ENCODE data around the gene CTNNA2.
"Not testable (repeated sequence)": the region's sequence is repeated elsewhere in the genome, so short reads cannot be mapped to it uniquely, and the experiment has no call there.

CTNNA2 gene

DNA sequence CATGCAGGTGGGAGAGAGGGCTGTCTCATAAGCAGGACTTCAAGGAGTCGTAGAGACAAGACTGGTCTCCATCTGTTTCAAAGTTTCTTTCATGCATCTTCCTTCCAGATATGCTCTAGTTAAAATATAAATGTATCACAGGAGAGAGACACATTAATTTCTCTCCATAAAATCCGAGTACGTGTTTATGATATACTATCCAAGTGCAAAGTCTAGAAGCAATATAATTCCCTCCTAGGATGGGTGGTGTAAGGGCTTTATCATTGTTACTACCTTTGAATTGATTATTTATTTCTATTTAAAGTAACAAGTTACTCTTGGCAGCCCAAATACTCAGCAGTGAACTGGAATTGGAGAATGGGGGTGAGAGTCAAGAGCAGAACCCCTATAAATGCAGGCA is 619.4 kb downstream of the CTNNA2 start:
- no peak for DNase-seq (ENCODE audit: extremely low read depth in 1 of 2, low read depth in 1 of 2)

- no peak for DNase-seq (ENCODE audit: extremely low read depth in 1 of 2, low read depth in 1 of 2)
Observed at GRCh38 chr2:80135001-80135400, 622.1 kb downstream of the CTNNA2 start.

DNA sequence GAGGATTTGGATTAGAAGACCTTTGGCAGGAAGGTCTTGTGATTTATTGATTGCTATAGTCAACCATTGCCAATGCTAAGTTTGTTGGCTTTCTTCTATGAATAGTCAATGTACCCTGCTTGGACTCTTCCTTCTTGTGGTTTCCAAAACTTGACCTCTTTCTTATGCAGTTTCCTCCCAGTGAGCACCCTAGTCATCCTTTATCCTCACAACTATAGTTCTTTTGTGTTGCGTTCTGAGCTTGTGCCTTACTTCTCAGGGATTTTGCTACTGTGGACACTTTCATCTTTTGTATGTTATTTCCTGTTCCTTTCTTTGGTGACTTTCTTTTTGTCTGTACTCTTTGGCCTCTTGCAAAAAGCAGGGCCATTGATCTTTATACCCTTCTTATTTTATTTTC is 623.5 kb downstream of the CTNNA2 start:
- DNase-seq (ENCODE audit: extremely low read depth in 1 of 2, low read depth in 1 of 2): no peak

DNA sequence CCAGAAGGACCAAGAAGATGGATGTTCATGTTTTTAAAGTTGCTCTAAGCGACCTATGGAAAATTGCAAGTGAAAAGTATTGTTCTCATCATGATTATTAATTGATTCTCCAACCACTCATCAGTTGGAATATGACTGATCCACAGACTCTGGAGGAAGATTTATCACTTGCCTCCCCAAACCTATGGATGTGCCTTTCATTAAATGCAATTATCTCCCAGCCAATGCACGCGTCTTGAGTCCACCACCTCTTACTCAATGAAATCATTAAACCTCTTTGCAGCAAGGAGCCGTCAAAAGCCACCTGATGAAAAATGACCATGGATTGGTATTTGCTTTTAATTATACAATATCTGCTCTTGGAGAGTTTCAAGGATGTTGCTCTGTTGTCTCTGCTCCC is 626.1 kb downstream of the CTNNA2 start:
- no peak for DNase-seq (ENCODE audit: extremely low read depth in 1 of 2, low read depth in 1 of 2)

DNA sequence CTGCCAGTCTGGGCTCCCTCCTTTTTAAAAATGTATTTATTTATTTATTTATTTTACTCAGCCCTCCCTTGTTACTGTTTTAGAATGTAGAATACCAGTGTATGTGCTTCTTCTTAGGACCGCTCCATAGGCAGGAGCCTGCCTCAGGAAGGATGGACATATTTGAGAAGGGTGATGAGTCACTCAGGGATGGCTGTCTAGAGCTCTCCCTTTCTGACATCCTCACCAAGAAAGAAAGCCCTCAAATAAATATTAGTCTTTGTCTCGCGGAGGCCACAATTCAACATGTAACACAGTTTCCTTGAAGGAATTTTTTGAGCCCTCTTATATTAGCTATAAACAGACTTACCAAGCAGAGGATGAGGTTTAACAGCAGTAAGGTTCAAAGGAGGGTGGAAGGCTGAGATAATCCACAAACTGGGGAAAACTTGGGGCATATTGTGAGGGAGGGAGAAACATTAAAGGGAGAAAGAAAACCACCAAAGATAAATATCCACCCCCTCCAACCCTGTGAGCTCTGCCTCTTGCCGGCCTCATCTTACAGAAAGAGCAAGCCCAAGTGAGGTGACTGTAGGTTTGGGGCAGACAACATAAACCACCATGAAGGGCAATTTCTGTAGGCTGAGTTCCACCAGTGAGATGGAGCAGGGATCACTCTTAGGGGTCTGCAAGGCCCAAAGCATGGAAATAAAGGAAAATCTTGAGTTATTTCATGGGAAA is 628.3 kb downstream of the CTNNA2 start:
- no peak for DNase-seq (ENCODE audit: extremely low read depth in 1 of 2, low read depth in 1 of 2)

- DNase-seq (ENCODE audit: extremely low read depth in 1 of 2, low read depth in 1 of 2): no peak
Observed at GRCh38 chr2:80145499-80145898, 632.6 kb downstream of the CTNNA2 start.

DNA sequence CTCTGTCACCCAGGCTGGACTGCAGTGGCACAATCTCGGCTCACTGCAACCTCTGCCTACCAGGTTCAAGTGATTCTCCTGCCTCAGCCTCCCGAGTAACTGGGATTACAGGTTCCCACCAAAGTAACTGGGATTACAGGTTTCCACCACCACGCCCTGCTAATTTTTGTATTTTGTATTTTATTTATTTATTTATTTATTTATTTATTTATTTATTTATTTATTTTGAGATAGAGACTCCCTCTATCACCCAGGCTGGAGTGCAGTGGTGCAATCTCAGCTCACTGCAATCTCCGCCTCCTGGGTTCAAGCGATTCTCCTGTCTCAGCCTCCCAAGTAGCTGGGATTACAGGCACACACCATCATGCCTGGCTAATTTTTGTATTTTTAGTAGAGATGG is 633.9 kb downstream of the CTNNA2 start:
- DNase-seq (ENCODE audit: extremely low read depth in 1 of 2, low read depth in 1 of 2): not testable (repeated sequence)

- no peak for DNase-seq (ENCODE audit: extremely low read depth in 1 of 2, low read depth in 1 of 2)
Observed at GRCh38 chr2:80147690-80148089, 634.8 kb downstream of the CTNNA2 start.

- DNase-seq (ENCODE audit: extremely low read depth in 1 of 2, low read depth in 1 of 2): no peak
Observed at GRCh38 chr2:80148906-80149305, 636.1 kb downstream of the CTNNA2 start.

DNA sequence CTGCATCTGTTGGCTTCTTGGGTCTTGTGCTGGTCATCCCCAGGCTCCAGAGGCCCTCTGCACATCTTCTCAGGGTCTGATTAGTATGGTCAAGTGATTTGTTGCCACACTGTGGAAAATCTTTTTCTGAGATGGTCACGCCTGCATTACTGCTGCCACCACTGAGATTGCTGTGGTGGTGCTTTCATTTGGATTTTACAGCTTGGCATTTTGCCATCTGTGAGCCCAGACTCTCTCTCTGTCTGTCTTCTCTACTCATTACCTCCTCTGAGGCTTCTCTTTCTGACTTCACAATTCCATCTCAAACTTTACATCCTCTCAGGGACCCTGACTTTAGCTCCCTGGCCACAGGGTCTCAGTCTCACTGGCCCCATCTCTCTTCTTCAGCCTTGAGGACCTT is 637.1 kb downstream of the CTNNA2 start:
- DNase-seq (ENCODE audit: extremely low read depth in 1 of 2, low read depth in 1 of 2): no peak

DNA sequence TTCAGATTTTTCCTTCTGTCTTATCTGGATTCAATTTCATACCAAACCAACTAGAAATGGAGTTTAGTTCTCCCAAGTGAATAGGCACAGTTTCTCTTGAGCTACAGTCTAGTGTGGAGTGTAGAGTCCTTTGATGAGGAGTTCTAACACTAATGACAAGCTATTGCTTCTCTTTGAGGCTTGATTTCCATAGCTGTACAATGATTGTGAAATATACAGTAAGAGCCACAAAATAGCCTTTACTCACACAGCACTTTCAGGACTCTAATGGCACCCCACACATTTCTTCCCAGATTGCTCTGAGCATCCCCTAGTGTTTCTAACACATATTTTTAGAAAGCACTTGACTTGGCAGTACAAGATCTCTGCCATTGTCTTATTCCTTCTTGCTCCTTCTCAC is 638.4 kb downstream of the CTNNA2 start:
- DNase-seq (ENCODE audit: extremely low read depth in 1 of 2, low read depth in 1 of 2): no peak

GRCh38 chr2:80151651-80152050 is 638.8 kb downstream of the CTNNA2 start:
- DNase-seq (ENCODE audit: extremely low read depth in 1 of 2, low read depth in 1 of 2): no peak

DNA sequence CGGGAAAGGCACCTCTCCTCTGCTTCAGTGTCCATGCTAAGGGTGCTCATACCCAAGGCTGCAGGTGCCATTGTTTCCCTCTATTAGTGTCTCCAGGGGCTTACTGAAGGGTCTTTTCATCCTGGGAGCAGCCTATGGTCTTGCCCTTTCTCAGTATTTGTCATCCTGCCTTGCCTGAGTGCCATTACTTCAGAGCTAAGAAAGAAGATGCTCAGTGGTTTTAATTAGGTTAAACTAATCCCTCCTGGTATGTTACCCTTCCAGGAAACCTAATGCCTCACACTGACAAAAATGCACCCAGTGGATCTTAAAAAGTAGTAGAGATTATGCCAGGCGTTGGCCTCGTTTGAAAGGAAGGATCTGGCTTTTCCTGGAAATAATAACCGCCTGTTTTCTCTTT is 640.3 kb downstream of the CTNNA2 start:
- no peak for DNase-seq (ENCODE audit: extremely low read depth in 1 of 2, low read depth in 1 of 2)

GRCh38 chr2:80153768-80154167 is 640.9 kb downstream of the CTNNA2 start:
- no peak for DNase-seq (ENCODE audit: extremely low read depth in 1 of 2, low read depth in 1 of 2)

- no peak for DNase-seq (ENCODE audit: extremely low read depth in 1 of 2, low read depth in 1 of 2)
Observed at GRCh38 chr2:80154231-80154915, 641.5 kb downstream of the CTNNA2 start.

GRCh38 chr2:80164375-80164774 is 651.5 kb downstream of the CTNNA2 start:
- no peak for DNase-seq (ENCODE audit: extremely low read depth in 1 of 2, low read depth in 1 of 2)

DNA sequence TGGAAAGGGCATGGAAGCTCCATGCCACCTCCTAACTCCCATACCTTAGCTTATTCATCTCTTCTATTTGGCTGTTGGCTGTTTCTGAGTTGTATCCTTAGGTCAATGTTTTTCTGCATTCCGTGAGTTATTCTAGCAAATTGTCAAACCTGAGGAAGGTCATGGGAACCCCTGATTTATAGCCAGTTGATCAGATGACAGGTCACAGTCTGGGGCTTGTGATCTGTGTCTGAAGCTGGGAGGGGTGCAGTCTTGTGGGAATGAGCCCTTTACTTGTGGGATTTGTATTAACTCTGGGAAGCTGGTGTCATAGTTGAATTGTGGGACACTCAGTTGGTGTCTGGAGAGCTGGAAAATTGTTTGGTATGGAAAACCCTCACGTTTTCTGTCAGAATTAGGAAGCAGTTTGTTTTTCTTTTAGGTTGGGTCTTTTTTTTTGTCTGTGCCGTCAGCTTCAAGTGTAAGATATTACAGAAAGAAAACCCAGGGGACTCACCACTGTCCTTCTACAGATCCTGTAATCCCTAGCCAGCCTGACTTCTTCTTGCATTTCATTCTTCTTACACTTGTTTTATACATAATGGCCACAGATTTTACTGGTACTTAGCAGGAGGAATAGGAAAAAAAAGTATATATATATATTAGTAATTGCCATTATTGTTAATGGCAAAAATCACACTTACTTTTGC is 653.8 kb downstream of the CTNNA2 start:
- no peak for DNase-seq (ENCODE audit: extremely low read depth in 1 of 2, low read depth in 1 of 2)

DNA sequence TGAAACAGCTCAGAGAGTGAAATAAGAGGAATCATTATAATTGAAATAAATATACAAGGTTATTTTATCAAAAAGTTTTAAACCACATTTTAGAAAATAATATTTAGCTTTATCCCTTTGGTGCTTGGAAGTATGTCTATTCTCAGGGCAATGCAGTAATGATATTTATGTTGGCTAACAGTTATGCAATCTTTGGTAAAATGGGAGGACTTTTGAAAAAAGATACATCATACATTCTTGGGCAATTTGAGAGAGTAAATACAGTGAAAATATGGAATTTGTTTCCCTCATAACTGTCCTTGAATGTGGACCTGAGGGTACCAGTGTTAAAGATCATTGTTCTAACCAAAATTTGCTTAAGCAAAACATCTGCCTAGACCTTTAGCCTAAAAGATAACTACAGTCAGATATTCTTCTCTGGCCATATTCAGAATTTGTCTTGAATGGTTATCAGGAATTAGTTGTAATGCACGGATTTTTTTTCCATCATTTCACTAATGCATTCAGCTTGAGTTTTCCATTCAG is 654.5 kb downstream of the CTNNA2 start:
- no peak for DNase-seq (ENCODE audit: extremely low read depth in 1 of 2, low read depth in 1 of 2)

DNA sequence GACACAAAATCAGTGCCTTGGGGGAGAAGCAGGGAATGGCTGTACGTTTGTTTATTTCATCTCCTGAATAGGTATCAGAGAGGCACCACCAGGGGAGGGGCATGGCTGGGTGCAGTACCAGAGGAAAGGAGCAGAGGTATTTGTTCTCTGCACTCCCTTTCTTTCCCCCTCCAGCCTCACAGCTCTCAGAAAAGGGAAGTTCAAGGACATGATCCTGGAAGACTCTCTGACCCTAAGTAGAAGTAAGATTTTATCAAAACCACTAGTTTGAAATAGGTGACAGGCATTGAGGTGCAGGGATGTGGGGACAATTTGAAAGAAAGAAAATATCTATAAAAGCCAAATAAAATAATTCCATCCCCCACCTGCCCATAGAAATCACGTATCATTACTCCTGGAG is 655.2 kb downstream of the CTNNA2 start:
- no peak for DNase-seq (ENCODE audit: extremely low read depth in 1 of 2, low read depth in 1 of 2)

- DNase-seq (ENCODE audit: extremely low read depth in 1 of 2, low read depth in 1 of 2): no peak
Observed at GRCh38 chr2:80168801-80169200, 656.0 kb downstream of the CTNNA2 start.

DNA sequence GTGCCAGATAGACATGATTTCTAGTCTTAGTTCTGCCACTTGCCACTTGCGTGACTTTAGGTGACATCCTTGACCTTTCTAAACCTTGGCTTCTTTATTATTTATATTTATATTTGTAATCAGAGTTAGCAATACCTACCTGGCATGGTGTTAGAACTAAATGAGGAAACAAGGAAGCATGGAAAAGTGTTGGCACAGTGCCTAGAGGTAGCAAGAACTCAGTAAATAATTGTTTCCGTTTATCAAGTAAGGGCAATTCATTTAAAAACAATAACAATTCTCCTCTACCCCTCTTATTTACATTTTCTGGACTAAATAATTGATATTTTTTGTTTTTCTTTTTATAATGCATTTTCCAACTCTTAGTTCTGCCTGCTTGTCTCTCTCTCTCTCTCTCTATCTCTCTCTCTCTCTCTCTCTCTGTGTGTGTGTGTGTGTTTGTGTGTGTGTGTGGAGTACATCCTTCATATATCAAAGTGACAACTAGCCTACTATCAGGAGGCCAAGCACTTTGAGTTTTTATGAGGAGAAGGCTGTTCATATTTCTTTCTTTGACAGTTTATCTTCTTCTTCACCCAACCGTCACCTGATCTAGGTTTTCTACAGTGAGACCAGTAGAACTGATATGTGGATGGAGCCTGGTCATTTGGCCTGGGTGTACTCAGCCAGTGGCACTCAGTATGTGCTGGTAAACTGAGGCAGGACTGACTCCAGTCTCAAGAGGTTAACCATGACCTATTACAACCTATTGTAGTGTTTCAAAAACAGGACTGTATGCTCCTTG is 657.2 kb downstream of the CTNNA2 start:
- DNase-seq (ENCODE audit: extremely low read depth in 1 of 2, low read depth in 1 of 2): no peak
